Effector memory CD4-positive, alpha-beta T cell (primary cell): ENCODE measurements around the gene POMT2.

Experiments used
- DNase-seq, 3 donors: peaks; one replicate each; pipeline ENCODE4 v3.0.0-alpha.2; 2020
- H3K27ac ChIP-seq: 2 replicates; pipeline ENCODE4 v1.7.0; 2013; ENCODE audit warnings: mild to moderate bottlenecking, low read length, moderate library complexity; ENCODE audit not compliant: insufficient read depth, poor library complexity, severe bottlenecking
- H3K27me3 ChIP-seq: replicated peaks from 2 replicates; pipeline ENCODE4 v1.7.0; 2013; ENCODE audit warnings: mild to moderate bottlenecking, low read length; ENCODE audit not compliant: insufficient read depth, control insufficient read depth, poor library complexity, severe bottlenecking
- H3K36me3 ChIP-seq: 2 replicates; pipeline ENCODE4 v1.7.0; 2013; ENCODE audit warnings: mild to moderate bottlenecking, low read length, moderate library complexity; ENCODE audit not compliant: control insufficient read depth, insufficient read depth
- H3K4me1 ChIP-seq: 2 replicates; pipeline ENCODE4 v1.7.0; 2013; ENCODE audit warnings: low read length, mild to moderate bottlenecking; ENCODE audit not compliant: control insufficient read depth, insufficient read depth, poor library complexity, severe bottlenecking
- H3K4me3 ChIP-seq: 2 replicates; pipeline ENCODE4 v1.7.0; 2013; ENCODE audit warnings: low read length, low read depth, mild to moderate bottlenecking; ENCODE audit not compliant: insufficient read depth, poor library complexity, severe bottlenecking
- H3K9me3 ChIP-seq: 2 replicates; pipeline ENCODE4 v1.7.0; 2013; ENCODE audit warnings: mild to moderate bottlenecking, low read length, moderate library complexity; ENCODE audit not compliant: control insufficient read depth

Gene POMT2

DNA sequence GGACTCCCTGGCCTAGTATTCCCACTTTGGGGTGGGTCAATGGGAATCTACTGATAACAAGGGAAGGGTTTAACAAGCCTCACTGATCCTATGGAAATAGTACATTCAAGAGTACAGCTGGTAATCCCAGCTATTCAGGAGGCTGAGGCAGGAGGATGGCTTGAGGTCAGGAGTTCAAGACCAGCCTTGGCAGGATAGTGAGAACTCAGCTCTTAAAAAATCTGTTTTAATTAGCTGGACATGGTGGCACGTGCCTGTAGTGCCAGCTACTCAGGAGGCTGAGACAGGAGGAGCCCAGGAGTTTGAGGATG, 4.5 kb downstream of the POMT2 start:
- Histone ChIP-seq H3K9me3 (no peaks in the 10 kb centered on the region), H3K36me3 (no peaks in the 10 kb centered on the region), H3K27ac (no peak overlapping the region), H3K27me3 (no peaks in the 10 kb centered on the region), H3K4me3 (no peak overlapping the region), H3K4me1 (no peaks in the 10 kb centered on the region)
- no peak for DNase-seq

DNA sequence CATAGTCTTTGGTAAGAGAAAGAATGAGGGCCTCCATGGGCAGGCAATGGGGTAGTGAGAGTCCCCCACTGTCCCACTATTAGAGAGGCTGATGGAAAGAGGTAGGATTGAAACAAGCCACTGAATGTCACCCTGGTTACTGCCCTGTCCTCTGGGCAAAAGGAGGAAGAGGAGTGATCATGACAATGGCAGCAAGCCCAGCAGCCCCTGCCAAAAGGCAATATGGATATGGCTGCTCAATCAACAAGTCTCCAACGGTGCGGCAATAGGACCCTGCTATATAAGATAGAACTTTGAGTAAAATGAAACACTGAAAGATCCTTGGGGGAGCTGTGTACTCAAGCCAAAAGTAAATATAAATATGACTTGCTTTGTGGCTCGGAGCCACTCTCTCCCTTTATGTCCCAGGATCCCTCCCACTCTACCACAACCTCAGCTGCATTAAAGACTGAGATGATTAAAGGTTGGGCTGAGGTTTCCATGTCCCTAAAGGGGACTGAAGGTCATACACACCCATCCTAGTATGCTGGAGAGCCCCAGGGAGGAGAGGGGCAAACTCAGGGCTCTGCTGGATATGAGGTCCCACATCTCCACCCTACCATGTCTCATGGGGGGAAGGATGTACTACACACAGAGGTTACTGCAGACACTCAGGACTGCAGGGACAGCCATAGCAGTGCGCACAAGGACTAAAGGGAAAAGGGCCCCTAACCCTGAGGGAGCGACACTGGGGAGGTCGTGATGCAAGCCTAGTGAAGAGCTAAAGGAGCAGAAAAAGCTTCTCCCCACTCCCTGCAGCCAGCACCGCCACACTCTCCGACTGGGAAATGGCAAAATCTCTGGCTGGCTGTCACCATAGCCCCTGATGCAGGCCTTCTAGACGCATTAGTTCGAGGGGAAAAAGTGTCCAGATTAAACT, 5.9 kb downstream of the POMT2 start:
- Histone ChIP-seq H3K4me3 (no peak overlapping the region), H3K9me3 (no peaks in the 10 kb centered on the region), H3K4me1 (no peaks in the 10 kb centered on the region), H3K27ac (no peak overlapping the region), H3K27me3 (no peaks in the 10 kb centered on the region), H3K36me3 (no peaks in the 10 kb centered on the region)
- no peak for DNase-seq

DNA sequence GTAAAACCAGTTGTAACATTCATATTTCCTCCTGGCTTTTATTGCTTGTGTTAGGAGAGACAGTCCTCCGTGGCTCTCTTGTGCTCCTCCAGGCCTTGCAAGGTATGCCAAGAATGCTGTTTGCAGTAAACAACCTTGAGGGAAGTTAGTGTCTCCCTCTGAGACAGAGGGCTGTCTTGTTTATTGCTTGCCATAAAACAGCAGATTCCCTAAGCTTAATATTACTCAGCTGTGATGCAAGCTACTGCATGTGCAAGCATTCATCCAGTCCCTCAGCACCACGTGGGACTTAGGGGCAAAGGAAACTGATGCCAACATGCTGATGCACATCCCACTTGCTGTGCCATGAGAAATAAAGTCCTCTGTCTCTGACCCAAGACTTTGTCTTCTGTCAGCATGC, 6.6 kb downstream of the POMT2 start:
- Histone ChIP-seq H3K4me3 (no peak overlapping the region), H3K36me3 (no peaks in the 10 kb centered on the region), H3K4me1 (no peaks in the 10 kb centered on the region), H3K27ac (no peak overlapping the region), H3K9me3 (no peaks in the 10 kb centered on the region), H3K27me3 (no peaks in the 10 kb centered on the region)
- DNase-seq: no peak

DNA sequence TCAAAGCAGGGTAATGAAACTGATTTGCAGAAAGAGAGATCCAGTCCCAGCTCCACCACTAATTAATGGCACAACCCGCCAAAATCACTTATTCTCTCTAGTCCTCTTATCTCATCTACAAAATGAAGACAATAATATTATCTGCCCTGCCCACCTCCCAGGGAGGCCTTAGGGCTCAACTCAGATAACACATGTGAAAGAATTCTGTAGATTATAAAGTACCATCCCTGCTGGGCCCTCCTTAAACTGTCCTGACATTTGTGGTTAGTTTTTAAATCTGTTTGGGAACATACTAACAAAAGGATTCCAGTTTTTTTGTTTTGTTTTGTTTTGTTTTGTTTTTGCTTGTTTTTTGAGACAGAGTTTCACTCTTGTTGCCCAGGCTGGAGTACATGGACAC, 7.3 kb downstream of the POMT2 start:
- Histone ChIP-seq H3K4me1 (no peaks in the 10 kb centered on the region), H3K27me3 (no peaks in the 10 kb centered on the region), H3K9me3 (no peaks in the 10 kb centered on the region), H3K27ac (no peak overlapping the region), H3K36me3 (no peaks in the 10 kb centered on the region), H3K4me3 (no peak overlapping the region)
- DNase-seq: no peak

DNA sequence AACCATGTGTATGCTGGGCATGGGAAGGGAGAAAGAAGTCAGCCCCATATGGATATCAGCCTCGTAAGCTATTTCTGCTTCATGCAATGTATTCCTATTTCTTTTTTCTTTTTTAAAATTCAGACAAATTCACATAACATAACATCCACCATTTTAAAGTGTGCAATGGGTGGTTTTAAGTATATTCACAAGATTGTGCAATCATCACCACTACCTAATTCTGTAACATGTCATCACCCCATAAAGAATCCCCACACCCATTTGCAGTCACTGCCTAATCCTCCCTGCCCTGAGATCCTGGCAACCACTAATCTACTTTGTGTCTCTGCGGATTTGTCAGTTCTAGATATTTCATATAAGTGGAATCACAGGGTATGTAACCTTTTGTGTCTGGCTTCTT, 9.5 kb downstream of the POMT2 start:
- no peaks in the 10 kb centered on the region for H3K9me3 ChIP-seq
- no peaks in the 10 kb centered on the region for H3K4me1 ChIP-seq
- no peak for DNase-seq
- H3K4me3 ChIP-seq: no peak overlapping the region
- H3K27me3 ChIP-seq: no peaks in the 10 kb centered on the region
- H3K27ac ChIP-seq: no peak overlapping the region
- no peaks in the 10 kb centered on the region for H3K36me3 ChIP-seq

DNA sequence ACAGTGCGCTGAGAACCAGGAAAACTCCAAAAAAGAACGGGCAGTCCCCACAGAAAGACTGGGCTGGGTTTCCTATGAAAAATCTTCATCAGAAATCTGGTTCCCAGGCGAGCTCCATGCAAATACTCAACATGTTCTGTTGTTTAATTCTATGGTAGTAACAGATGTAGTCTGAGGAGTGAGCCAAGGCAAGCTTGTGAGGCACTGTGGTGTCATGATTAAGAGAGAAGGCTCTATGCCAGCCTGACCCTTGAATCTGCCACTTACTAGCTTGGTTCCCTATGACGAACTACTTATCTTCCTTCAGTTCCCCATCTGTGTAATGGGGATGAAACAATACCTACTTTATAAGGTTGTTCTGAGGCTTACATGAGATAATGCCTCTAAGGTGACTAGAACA, 10.7 kb downstream of the POMT2 start:
- DNase-seq: no peak

DNA sequence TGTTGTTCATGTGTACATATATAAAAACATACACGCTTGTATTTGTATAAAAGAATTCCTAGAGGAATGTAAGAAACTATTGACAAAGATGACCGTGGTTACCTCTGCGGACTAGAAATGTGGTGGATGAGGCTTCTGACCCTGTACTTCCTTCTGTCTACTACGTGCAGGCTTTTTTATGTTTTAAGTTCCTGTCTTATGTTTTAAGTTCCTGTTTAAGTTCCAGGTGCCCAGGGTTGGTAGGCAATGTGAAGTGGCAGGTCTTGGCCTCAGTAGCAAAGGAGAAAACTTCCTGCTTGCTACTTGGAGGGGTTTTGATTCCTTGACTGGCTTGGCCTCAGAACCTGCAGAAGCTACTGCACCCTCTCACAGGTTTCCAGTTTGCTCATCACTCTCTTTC, 11.6 kb downstream of the POMT2 start:
- H3K4me1 ChIP-seq: no peaks in the 10 kb centered on the region
- peaks cover 3% of the 10 kb centered on the region for H3K36me3 ChIP-seq
- H3K27me3 ChIP-seq: no peaks in the 10 kb centered on the region
- DNase-seq: no peak
- no peak overlapping the region for H3K27ac ChIP-seq
- H3K9me3 ChIP-seq: no peaks in the 10 kb centered on the region
- H3K4me3 ChIP-seq: no peak overlapping the region

More for the DNA sequence above, 10.7 kb downstream of the POMT2 start:
- Histone ChIP-seq H3K27me3 (no peaks in the 10 kb centered on the region), H3K4me1 (no peaks in the 10 kb centered on the region), H3K9me3 (no peaks in the 10 kb centered on the region), H3K4me3 (no peak overlapping the region), H3K27ac (no peak overlapping the region), H3K36me3 (peaks cover 3% of the 10 kb centered on the region)

DNA sequence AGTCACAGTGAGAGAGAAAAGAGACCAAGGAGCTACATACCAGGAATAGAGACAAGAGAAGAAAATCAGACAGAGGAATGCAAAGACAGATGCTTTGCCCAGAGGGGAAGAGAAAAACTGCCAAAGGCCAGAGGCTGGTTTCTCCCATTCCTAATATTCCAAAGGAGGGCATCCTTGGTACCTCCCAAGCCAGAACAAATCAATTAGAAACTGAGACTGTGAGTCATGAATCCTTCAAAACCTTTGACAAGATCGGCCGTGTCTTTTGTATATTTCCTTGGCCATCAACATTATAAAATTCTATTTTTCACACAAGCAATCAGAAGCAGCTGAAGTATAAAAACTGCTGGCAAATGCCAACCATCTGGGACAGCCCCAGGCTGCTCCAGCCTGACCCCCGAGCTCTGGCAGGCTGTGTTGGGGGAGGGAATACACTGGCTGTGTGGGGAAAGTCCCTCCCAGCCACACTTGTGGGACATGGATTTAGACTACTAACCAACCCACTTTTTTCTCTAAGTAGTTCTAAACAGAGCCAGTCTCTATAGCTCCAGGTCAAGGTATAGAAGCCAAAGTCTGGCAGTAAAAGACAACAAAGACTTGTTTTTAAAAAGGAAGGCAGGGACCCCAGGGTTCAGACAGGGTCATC, 13.7 kb downstream of the POMT2 start:
- H3K4me1 ChIP-seq: no peaks in the 10 kb centered on the region
- no peak for DNase-seq
- H3K9me3 ChIP-seq: no peaks in the 10 kb centered on the region
- H3K4me3 ChIP-seq: no peak overlapping the region
- no peak overlapping the region for H3K27ac ChIP-seq
- peaks cover 3% of the 10 kb centered on the region for H3K36me3 ChIP-seq
- no peaks in the 10 kb centered on the region for H3K27me3 ChIP-seq

DNA sequence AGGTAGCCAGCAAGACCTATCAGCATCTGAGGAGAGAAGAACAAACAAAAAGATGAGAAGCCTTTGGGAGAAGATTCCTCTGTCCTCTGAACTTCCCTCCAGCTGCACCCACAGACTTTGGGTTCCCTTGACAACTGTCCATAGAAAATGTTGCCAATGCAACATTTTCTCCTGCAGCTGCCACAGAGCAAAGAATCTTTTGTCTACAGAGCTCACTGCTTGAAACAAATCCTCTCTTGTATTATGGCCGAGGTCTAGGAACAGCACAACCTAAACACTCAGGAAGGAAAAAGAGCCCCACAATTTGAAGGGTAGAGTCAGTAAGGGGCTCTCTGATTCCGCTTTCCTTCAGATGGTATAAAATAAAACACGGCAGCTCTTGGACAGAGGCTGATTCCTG, 14.3 kb downstream of the POMT2 start:
- H3K4me3 ChIP-seq: no peak overlapping the region
- DNase-seq: no peak
- peaks cover 3% of the 10 kb centered on the region for H3K36me3 ChIP-seq
- no peak overlapping the region for H3K27ac ChIP-seq
- H3K9me3 ChIP-seq: no peaks in the 10 kb centered on the region
- H3K4me1 ChIP-seq: no peaks in the 10 kb centered on the region
- H3K27me3 ChIP-seq: no peaks in the 10 kb centered on the region

DNA sequence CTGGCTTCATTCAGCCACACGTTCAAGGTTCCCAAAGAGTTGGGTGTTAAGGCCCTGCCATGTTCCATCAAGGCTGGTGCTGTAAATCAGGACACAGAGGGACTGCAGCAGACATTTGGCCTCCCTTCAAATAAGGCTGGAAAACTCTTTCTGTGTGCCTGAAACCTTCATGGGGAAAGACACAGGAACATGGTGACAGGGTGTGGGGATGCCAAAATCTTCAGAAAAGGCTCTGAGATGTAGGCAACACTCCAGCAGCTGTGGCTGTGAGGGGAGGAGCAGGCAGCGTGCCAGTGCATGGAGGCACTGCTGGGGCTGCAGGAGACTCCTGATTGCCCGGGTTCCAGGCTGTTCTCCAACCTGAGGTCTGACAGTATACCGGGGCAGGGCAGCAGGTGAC, 15.0 kb downstream of the POMT2 start:
- no peak for DNase-seq
- Histone ChIP-seq H3K27ac (no peak overlapping the region), H3K27me3 (no peaks in the 10 kb centered on the region), H3K4me1 (no peaks in the 10 kb centered on the region), H3K4me3 (no peak overlapping the region), H3K36me3 (peaks cover 3% of the 10 kb centered on the region), H3K9me3 (no peaks in the 10 kb centered on the region)
